ENCODE measurements around the gene UBE2D4. TPM values are rescaled to one million over a fixed set of nuclear protein-coding genes. Genes with fewer than 3 reads are reported as not detected.
"Not testable (repeated sequence)": the region's sequence is repeated elsewhere in the genome, so short reads cannot be mapped to it uniquely, and the experiment has no call there.

The UBE2D4 gene
- total RNA-seq, 1 donor from 2014 or later: 27.4 TPM

DNA sequence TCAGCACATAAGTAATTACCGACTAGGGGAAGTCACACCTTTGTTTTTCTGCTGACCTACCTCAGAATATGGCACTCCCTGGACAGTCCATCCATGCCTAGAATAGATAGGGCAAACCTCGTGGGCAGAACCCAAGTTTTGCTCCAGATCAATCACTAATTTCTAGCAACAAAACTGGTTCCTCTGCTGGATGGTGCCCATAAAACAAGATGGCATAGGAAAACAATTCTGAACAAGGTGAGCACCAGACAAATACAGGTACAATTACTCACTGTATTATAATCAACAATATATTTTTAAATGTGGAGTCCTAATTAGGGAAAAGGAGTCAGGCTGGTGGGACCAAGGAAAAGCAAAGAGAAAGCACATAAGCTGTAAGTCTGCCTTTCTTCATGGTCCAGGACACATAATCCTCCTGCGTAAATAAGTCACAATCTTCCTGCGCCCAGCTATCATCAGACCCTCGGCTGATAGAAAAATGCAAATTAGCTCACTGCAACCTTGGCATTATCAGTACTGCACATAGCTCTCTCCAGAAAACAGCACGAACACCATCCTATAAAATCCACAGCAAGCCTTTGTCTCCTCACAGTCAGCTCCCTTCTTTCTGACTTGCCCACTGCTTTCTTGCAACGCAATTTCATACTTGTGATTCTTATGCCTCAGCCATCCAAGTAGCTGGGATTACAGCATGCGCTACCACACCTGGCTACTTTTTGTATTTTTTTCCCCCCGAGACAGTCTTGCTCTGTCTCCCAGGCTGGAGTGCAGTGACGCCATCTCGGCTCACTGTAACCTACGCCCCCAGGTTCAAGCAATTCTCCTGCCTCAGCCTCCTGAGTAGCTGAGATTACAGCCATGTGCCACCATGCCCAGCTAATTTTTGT, 34.9 kb upstream of the UBE2D4 start:
- TF ChIP-seq, protein P1, sequence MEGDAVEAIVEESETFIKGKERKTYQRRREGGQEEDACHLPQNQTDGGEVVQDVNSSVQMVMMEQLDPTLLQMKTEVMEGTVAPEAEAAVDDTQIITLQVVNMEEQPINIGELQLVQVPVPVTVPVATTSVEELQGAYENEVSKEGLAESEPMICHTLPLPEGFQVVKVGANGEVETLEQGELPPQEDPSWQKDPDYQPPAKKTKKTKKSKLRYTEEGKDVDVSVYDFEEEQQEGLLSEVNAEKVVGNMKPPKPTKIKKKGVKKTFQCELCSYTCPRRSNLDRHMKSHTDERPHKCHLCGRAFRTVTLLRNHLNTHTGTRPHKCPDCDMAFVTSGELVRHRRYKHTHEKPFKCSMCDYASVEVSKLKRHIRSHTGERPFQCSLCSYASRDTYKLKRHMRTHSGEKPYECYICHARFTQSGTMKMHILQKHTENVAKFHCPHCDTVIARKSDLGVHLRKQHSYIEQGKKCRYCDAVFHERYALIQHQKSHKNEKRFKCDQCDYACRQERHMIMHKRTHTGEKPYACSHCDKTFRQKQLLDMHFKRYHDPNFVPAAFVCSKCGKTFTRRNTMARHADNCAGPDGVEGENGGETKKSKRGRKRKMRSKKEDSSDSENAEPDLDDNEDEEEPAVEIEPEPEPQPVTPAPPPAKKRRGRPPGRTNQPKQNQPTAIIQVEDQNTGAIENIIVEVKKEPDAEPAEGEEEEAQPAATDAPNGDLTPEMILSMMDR (IDR thresholded peaks at IDR 0.05; ENCODE audit: insufficient read depth, low read length, poor library complexity, severe bottlenecking): no peak
- Histone ChIP-seq H3K4me3 (ENCODE audit: low read depth, low read length) (no peak overlapping the region), H3K27me3 (ENCODE audit: control insufficient read depth, insufficient read depth, low read length) (no peaks in the 10 kb centered on the region), H3K36me3 (ENCODE audit: control insufficient read depth, insufficient read depth, low read length) (no peaks in the 10 kb centered on the region)
- no peak for DNase-seq (ENCODE audit: low read depth)

- Histone ChIP-seq H3K4me3 (ENCODE audit: low read depth, low read length) (no peak overlapping the region), H3K27me3 (ENCODE audit: control insufficient read depth, insufficient read depth, low read length) (no peaks in the 10 kb centered on the region), H3K36me3 (ENCODE audit: control insufficient read depth, insufficient read depth, low read length) (no peaks in the 10 kb centered on the region)
- TF ChIP-seq, protein P1 (IDR thresholded peaks at IDR 0.05; ENCODE audit: insufficient read depth, low read length, poor library complexity, severe bottlenecking): no peak
- DNase-seq (ENCODE audit: low read depth): no peak
Measured at GRCh38 chr7:43895847-43896415, 30.3 kb upstream of the UBE2D4 start.

DNA sequence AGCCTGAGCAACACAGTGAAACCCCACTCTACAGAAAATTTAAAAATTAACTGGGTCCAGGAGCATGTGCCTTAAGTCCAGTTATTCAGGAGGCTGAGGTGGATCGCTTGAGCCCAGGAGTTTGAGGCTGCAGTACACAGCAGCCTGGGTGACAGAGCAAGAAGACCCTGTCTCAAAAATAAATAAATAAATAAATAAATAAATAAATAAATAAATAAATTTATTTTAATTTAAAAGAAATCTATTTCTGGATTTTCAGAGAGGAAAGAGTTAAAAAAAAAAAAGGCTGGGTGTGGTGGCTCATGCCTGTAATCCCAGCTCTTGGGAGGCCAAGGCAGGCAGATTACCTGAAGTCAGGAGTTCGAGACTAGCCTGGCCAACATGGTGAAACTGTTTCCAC, 27.7 kb upstream of the UBE2D4 start:
- H3K4me3 ChIP-seq (ENCODE audit: low read depth, low read length); H3K27me3 ChIP-seq (ENCODE audit: control insufficient read depth, insufficient read depth, low read length); H3K36me3 ChIP-seq (ENCODE audit: control insufficient read depth, insufficient read depth, low read length); DNase-seq (ENCODE audit: low read depth): not testable (repeated sequence)

GRCh38 chr7:43902542-43903054, 23.6 kb upstream of the UBE2D4 start:
- Histone ChIP-seq H3K4me3 (ENCODE audit: low read depth, low read length) (no peak overlapping the region), H3K36me3 (ENCODE audit: control insufficient read depth, insufficient read depth, low read length) (no peaks in the 10 kb centered on the region), H3K27me3 (ENCODE audit: control insufficient read depth, insufficient read depth, low read length) (no peaks in the 10 kb centered on the region)
- no peak for DNase-seq (ENCODE audit: low read depth)
- TF ChIP-seq, protein P1 (IDR thresholded peaks at IDR 0.05; ENCODE audit: insufficient read depth, low read length, poor library complexity, severe bottlenecking): no peak

DNA sequence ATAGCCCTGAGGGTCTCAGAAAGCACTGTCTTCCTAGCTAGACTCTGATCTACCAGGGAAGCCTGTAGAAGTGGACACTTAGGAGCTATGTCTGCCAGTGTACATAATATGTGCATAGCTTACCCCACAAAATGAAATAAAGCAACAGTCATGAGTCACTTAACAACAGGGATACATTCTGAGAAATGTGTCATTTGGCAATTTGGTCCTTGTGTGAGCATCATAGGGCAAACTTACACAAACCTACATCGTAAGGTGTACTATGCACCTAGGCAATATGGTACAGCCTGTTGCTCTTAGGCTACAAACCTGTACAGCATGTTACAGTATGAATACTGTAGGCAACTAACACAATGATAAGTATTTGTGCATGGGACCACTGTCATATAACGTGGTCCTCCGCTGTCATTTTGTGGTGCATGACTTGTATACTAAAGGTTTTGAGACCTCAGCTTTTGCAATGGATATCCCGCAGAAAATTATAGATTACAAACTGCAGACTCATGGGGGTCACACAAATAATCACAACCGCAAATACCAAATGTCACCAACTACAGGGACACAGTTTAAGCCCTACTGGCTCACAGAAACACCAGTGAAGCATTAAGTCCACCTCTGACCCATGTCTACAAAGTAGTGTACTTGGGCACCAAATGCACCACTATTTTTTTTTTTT, 21.6 kb upstream of the UBE2D4 start:
- no peaks in the 10 kb centered on the region for H3K27me3 ChIP-seq (ENCODE audit: control insufficient read depth, insufficient read depth, low read length)
- H3K4me3 ChIP-seq (ENCODE audit: low read depth, low read length): no peak overlapping the region
- TF ChIP-seq, protein P1 (IDR thresholded peaks at IDR 0.05; ENCODE audit: insufficient read depth, low read length, poor library complexity, severe bottlenecking): no peak
- DNase-seq (ENCODE audit: low read depth): no peak
- H3K36me3 ChIP-seq (ENCODE audit: control insufficient read depth, insufficient read depth, low read length): no peaks in the 10 kb centered on the region
